ENCODE results near the gene NKAIN2.

NKAIN2 gene

GRCh38 chr6:124028117-124028516 is 224.5 kb downstream of the NKAIN2 start:
- no peak for DNase-seq (ENCODE audit: low read depth in 2 of 2)

DNA sequence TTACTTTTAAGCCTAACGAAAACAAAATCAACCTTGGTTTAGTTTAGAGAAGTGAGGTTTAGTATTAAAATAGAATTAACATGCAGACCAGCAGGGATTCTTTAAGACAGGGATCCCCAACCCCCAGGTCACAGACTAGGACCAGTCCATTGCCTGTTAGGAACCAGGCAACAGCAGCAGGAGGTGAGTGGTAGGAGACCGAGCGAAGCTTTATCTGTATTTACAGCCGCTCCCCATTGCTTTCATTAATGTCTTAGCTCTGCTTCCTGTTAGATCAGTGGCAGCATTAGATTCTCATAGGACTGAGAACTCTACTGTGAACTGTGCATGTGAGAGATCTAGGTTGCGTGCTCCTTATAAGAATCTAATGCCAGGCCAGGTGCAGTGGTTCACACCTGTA is 225.9 kb downstream of the NKAIN2 start:
- DNase-seq (ENCODE audit: low read depth in 2 of 2) = no peak

DNA sequence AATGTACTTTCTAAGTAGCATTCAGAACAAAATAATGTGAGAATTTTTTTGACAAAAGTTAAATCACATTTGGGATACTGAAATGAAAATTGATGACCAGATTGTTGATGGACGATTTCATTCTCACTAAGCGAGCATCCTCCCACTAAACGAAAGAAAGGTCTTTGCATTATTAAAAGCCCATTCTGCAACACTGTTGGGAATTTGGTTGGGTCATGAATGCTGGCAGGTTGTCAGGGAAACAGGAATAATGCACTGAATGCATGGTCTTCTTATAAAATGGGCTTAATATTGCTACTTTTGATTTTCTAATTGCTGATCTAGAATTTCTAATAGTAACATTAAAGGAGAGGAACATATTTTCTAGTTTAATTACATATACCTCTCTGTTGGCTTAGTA is 229.8 kb downstream of the NKAIN2 start:
- no peak for DNase-seq (ENCODE audit: low read depth in 2 of 2)

GRCh38 chr6:124036384-124036783 is 232.7 kb downstream of the NKAIN2 start:
- no peak for DNase-seq (ENCODE audit: low read depth in 2 of 2)

DNA sequence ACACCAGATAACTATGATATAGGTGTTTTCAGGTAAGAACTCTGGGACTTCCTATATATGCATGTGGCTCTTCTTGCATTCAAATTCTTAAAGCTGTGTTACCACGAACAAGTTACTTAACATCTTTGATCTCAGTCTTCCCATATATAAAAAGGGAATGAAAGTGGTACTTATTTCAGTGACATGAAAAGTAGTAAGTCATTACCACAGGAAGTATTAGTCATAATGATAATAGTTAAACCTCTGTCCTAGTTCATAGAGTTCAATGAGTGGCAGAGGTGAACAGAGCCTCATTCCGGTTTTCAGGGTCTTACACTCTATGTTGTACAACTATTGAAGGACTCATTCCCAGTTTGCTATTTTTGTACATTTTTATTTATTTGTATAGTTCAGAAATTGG is 237.0 kb downstream of the NKAIN2 start:
- no peak for DNase-seq (ENCODE audit: low read depth in 2 of 2)

DNA sequence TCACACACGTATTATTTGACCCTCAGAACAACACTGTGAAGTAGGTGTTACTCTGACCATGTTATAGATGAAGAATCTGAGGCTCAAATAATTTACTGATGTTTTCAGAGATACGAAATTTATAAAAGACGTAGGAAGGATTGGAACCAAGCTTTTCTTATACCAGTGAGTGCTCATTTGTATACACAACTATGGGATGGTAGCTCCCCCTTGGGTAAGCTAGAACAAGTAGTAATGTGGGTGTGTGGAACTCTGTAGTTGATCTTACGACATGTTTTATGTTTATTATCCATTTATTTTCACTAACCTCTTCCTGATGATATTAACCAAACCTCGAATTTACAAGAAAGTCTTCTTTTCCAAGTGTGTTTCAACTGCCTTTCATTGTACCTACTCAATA is 248.5 kb downstream of the NKAIN2 start:
- DNase-seq (ENCODE audit: low read depth in 2 of 2) = no peak

DNA sequence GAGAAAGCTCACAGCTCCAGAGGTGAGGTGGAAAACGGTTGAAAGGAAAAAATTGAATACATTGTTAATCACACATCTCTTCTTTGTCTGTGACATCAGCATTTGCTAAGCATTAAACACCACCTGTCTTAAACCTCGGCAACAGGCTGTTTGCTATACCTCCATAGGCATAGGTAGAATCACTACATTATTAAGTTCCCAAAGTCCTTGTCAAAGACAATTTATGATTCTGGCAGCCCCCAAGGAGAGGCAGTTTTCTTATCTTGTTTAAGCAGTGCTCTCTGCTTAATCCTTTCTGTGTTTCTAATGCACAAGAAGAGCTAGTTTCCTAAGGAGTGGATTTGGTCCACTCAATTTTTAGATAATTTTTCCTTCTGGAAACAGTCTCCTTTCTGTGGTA is 249.7 kb downstream of the NKAIN2 start:
- no peak for DNase-seq (ENCODE audit: low read depth in 2 of 2)

GRCh38 chr6:124054034-124054433 is 250.4 kb downstream of the NKAIN2 start:
- no peak for DNase-seq (ENCODE audit: low read depth in 2 of 2)

DNA sequence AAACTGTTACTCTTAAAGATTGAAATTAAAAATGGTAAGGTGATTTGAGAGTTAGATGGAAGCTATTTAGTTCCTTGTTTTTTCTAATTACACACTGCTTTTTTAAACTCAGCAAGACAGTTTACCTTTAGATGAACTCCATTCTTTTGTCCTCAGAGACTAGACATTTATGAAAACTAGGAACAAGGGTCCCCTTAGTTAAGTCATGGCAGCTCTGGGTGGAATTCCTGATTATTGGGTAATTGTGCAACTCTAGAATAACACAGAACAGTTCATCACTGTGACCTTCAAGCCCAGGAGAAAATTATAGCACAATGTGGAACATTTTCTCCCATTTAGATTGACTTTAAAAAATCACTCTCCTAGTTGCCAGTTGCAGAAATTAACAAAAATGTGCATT is 251.7 kb downstream of the NKAIN2 start:
- no peak for DNase-seq (ENCODE audit: low read depth in 2 of 2)

- DNase-seq (ENCODE audit: low read depth in 2 of 2) = no peak
These were observed 252.3 kb downstream of the NKAIN2 start for GRCh38 chr6:124055963-124056362.

DNA sequence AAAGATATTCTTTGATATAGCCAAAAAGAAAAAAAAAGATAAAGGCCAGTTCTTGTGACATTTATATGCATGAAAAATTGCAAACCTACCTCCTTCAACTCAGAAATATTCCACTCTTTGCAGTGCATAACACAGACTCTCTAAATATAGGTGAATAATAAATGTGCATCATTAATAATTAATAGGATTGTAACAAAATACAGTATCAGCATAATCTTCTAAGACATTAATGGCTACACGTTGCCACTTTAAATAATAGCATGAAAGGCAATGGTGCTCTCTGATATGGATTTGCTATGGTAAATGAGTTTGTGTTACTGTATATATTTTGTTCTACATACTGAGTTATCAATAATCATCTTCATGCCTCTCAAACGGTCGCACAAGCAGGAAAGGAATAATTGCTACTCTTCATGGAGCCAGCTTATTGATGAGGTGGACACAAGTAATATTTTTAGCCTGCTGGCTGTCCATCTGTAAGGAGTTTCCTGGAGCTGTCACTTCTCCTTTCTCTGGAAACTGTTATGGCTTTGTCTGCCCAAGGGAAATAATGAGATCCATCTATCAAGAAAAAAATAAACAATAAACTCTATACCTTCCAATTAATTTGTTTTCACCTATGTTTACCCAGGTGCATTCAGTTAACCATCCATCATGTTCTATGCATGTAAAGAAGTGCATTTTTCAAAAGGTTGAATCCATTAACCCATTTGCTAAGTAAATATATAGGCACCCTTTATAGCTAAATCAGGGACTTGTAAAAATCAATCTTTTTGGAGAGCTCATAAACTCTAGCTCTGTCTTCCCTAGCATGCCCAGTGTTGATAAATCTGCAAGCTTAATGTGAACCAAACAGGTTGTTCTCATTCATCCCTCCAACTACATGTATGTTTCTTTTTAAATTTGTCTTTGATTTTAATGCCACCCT is 253.0 kb downstream of the NKAIN2 start:
- DNase-seq (ENCODE audit: low read depth in 2 of 2) = no peak

DNA sequence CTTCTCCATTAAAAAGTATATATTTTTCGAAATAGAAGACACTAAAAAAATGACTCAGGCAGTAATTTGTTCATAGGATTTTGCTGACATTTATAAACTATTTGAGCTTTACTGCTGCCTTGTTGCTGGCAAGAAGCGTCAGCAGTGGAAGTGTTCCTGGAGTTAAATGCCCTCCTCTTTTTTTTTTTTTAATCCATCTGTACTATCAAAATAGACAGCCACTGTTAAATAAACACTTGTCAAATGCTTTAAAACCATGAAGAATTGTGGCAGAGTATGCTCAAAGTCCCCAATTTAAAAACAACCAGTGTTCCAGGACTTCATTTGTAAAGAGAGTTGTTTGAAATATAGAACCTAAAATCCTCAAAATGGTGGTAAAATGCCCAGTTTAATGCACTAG is 253.8 kb downstream of the NKAIN2 start:
- no peak for DNase-seq (ENCODE audit: low read depth in 2 of 2)

GRCh38 chr6:124064317-124065113 is 260.9 kb downstream of the NKAIN2 start:
- no peak for DNase-seq (ENCODE audit: low read depth in 2 of 2)

DNA sequence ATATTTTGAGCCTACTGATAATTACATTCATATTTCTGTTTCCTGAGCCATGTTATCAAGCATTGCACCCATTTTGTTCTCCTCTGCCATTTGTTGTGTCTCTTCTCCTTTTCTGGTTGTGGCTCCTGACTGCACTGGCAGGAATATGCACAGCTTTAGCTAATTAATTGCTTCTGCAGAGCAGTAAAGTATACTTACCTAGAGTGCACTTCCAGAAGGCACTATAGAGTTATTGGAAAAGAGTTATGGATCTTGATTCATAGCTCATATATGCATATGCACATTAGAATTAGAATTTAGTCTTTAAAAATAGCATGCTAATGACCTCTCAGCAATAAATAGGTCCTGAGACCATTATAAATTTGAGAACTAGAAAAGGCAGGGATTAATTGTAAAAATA is 262.6 kb downstream of the NKAIN2 start:
- no peak for DNase-seq (ENCODE audit: low read depth in 2 of 2)

DNA sequence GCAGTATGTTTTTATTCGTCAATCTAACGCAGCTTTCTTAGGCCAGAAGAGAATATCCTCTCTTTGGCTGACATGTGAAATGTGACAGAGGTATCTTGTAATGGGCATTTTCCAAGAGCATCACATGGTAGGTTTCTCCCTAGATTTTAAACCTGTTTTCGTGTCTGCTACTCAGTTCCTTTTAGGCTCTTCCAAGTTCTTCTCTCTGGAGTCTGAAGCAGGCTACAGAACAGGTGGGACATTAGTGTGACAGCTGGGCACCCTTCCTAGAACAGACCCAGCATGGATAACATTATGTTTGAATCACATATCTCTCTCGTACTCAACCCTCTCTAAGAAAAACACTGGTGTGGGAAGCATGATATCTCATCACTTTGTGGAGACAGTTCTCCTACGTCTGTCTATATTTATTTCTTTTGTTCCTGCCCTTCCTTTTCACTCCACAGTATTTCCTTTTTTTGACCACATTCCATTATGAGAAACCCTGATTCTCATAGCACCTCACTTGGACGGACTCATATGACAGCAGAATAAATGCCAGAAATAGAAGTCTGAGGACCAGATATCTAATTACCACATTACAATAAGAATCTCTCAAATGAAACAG is 263.4 kb downstream of the NKAIN2 start:
- DNase-seq (ENCODE audit: low read depth in 2 of 2) = no peak

DNA sequence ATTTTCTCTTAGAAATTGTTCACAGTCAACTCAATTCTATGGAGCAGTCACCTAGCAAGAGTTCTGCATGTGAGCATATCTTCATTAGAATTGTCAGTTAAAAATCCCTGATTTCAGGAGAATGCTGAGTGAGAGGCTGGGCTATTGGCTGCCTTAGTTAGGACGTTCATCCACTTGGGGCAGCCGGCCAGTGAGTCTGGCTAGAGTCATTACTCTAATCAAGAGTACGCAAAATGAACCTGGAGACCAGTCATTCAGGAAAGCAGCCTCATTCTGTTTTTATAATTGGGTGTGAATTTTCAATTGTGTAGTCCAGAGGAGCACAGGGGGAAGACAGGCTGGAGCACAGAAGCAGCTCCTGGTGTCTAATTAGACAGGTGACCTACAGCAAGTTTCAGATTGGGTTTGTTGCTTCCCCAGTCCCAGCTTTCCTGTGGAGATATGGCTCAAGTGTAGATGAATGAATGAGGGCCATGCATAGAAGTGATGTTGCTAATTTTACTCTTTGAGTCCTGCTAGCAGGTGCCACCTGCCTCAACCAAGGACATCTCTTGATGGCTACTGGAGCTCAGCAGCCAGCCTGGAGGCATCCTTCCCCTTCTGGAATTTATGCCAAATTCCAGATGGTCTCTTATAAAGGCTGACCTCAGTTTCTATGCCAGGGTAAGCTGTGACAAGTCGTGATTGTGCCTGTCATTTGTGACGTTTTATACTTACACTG is 265.7 kb downstream of the NKAIN2 start:
- DNase-seq (ENCODE audit: low read depth in 2 of 2) = no peak

DNA sequence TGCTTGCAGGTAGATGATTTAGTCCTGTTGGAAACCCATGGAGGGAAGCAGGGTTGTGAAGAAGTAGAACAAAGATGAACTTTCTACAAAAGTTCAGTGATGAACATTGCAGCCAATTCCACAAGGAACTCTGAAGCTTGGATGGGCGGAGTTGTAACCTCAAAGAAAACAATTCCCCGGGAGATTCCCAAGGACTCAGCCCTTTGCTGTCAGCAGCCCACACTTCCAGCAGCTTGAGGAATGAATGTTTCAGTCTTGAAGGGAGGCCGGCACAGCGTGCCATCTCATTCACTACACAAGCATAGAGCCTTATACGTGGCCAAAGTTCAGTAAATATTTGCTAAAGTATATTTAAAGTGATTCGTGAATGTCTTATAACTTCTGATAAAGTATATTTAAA is 269.4 kb downstream of the NKAIN2 start:
- DNase-seq (ENCODE audit: low read depth in 2 of 2) = no peak

- DNase-seq (ENCODE audit: low read depth in 2 of 2) = no peak
These were observed 270.3 kb downstream of the NKAIN2 start for GRCh38 chr6:124073820-124074587.

DNA sequence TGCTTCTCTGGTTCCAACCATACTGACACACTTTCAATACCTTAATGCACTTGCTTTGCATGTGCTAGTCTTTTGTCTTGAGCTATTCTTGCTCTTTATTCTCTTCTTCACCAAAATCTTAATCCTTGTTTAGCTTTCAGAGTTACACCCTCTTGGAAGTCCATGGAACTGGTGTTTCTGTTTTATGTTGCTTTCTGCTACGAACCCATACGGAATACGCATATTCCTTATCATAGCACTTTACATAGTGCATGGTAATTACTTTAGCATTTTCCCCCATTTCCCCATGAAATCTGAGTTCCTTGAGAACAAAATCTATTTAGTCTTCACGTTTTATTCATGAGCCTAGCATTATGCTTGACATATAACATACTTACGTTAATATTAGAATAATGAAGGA is 270.9 kb downstream of the NKAIN2 start:
- no peak for DNase-seq (ENCODE audit: low read depth in 2 of 2)

DNA sequence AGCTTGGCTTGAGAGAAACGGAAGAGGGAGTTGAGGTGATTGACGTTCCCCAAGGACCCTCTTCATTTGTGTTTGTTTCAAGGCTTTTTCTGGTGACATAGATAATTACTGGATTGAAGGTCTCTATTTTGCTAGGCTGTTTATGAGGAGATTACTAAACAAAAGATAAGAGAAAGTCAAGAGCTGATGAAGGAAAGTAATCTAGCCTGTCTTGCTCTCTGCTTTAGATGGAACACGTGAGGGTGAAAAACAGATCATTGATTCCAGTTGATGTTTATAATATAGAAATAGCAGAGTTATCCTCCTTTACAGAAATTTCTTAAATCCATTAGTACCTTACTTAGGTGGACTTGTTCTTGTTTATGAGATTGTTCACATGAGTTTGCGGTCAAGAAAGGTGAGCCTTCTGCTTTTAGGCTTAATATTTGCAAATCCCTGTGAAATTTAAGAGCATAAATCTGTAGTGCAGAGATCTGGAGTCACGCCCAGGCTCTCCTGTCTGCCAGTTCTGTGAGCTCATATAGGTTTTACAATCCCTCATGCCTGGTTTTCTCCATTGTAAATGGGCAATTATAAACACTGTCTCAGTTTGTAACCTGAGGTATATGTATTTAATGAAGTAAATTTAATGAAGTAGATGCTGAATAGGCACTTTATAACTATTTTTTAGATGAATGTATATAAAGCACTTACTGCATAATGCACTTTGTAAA is 272.8 kb downstream of the NKAIN2 start:
- DNase-seq (ENCODE audit: low read depth in 2 of 2) = no peak

All from stimulated activated CD8-positive, alpha-beta memory T cell treated with anti-CD3 and anti-CD28 coated beads, Interleukin-7, amount 100 ng/mL, for 1 hour (primary cell).